HepG2 (cell line): ENCODE measurements around the gene ATF3. TPM values are rescaled to one million over a fixed set of nuclear protein-coding genes. Genes with fewer than 3 reads are reported as not detected.

ENCODE experiments used
- ATAC-seq: fragments of 200-7000 bp; cut with Tn5 transposase; 3 replicates; pipeline ENCODE4 v1.9.1; 2020; ENCODE audit warnings: mild to moderate bottlenecking, moderate library complexity
- BruUV-seq: library from RNA; stranded (reverse); fragments of 400-500 nt; replicated peaks from 2 replicates; lab custom pipeline; 2021; lab: Mats Ljungman, UMichigan
- CTCF ChIA-PET: fragments of 300-600 bp; formaldehyde crosslinking; extraction: SDS; loops from one replicate; lab custom pipeline; 2021; ENCODE audit warnings: low total read pairs, inconsistent platforms, low intra/inter-chr PET ratio; lab: Yijun Ruan, JAX
- POLR2A ChIA-PET: fragments of 350-600 bp; sonication (Branson Sonifier 250); formaldehyde crosslinking; loops from one replicate; lab custom pipeline; 2020; ENCODE audit warnings: antibody characterized with exemption, inconsistent platforms; lab: Yijun Ruan, JAX
- DNase-seq: peaks from one replicate; pipeline ENCODE4 v3.0.0-alpha.2; 2015; ENCODE audit warnings: low spot score
- FAIRE-seq: peaks from 3 replicates; lab custom pipeline; 2011; peaks lifted over from hg19 to GRCh38; lab: Jason Lieb, UNC
- H2AFZ ChIP-seq: one replicate; pipeline ENCODE4 v1.6.1; 2011; ENCODE audit warnings: low read length, inconsistent platforms
- H3K27ac ChIP-seq: fragments of 300-600 bp; 3 replicates; pipeline ENCODE4 v1.8.0; 2011; ENCODE audit warnings: mixed run types, mild to moderate bottlenecking, mixed read lengths, low read length, inconsistent platforms; ENCODE audit not compliant: insufficient read depth; ENCODE audit errors: extremely low read length
- H3K27me3 ChIP-seq, 2 experiments: fragments of 200-600 bp in 1 of 2; 2 replicates in 1 of 2; 3 replicates in 1 of 2; pipeline versions ENCODE4 v1.6.0 to v1.8.0; 2011; ENCODE audit warnings: low read length in 2 of 2, mild to moderate bottlenecking in 2 of 2, moderate library complexity in 2 of 2, inconsistent platforms in 1 of 2; ENCODE audit not compliant: insufficient read depth in 2 of 2, control insufficient read depth in 1 of 2
- H3K36me3 ChIP-seq, 2 experiments: fragments of 200-600 bp in 1 of 2; replicated peaks in 1 of 2; 2 replicates in 1 of 2; 3 replicates in 1 of 2; pipeline versions ENCODE4 v1.5.1 to v1.8.0; 2011; ENCODE audit warnings: low read length in 2 of 2, inconsistent platforms in 1 of 2; ENCODE audit not compliant: insufficient read depth in 2 of 2, control insufficient read depth in 1 of 2
- H3K4me1 ChIP-seq: 2 replicates; pipeline ENCODE4 v1.5.1; 2012; ENCODE audit warnings: low read length, inconsistent platforms; ENCODE audit not compliant: insufficient read depth
- H3K4me2 ChIP-seq: 2 replicates; pipeline ENCODE4 v1.6.0; 2011; ENCODE audit warnings: low read depth, low read length, inconsistent platforms
- H3K4me3 ChIP-seq, 3 experiments: fragments of 200-600 bp in 1 of 3; sonication (generic), shearing (Covaris generic) in 1 of 3; replicated peaks in 1 of 3; 2 replicates each; pipeline ENCODE4 v1.5.1; 2011 to 2016; ENCODE audit warnings: low read length in 3 of 3, inconsistent platforms in 2 of 3, low read depth in 2 of 3, mild to moderate bottlenecking in 2 of 3, control low read depth in 1 of 3, mixed read lengths in 1 of 3; ENCODE audit not compliant: insufficient read depth in 1 of 3
- H3K79me2 ChIP-seq: one replicate; pipeline ENCODE4 v1.6.1; 2011; ENCODE audit warnings: low read length, inconsistent platforms; ENCODE audit not compliant: insufficient read depth
- H3K9ac ChIP-seq: 2 replicates; pipeline ENCODE4 v1.6.0; 2011; ENCODE audit warnings: mild to moderate bottlenecking, low read depth, low read length, inconsistent platforms; ENCODE audit not compliant: insufficient read depth
- H3K9me3 ChIP-seq: 2 replicates; pipeline ENCODE4 v1.5.1; 2012; ENCODE audit warnings: mild to moderate bottlenecking, low read length
- H4K20me1 ChIP-seq: 2 replicates; pipeline ENCODE4 v1.6.0; 2011; ENCODE audit warnings: inconsistent platforms, mild to moderate bottlenecking, low read length, moderate library complexity; ENCODE audit not compliant: insufficient read depth
- ATF3 ChIP-seq: sonication (generic); formaldehyde crosslinking; IDR thresholded peaks from 2 replicates; pipeline ENCODE4 v1.4.0; 2020; ENCODE audit warnings: missing genetic modification reagents
- DMAP1 ChIP-seq: IDR thresholded peaks from 2 replicates; pipeline ENCODE4 v1.6.1; 2016
- DNMT1 ChIP-seq: sonication (generic); formaldehyde crosslinking; IDR thresholded peaks from 2 replicates; pipeline ENCODE4 v1.5.1; 2020; ENCODE audit warnings: mild to moderate bottlenecking, missing genetic modification reagents
- KLF15 ChIP-seq: sonication (generic); formaldehyde crosslinking; IDR thresholded peaks from 2 replicates; pipeline ENCODE4 v1.8.1; 2023; ENCODE audit warnings: borderline replicate concordance, mild to moderate bottlenecking, inconsistent platforms, missing genetic modification reagents, mixed read lengths
- MEIS1 ChIP-seq: sonication (generic); formaldehyde crosslinking; IDR thresholded peaks from 2 replicates; pipeline ENCODE4 v1.9.0; 2021; ENCODE audit warnings: mild to moderate bottlenecking, missing genetic modification reagents, moderate library complexity, borderline replicate concordance
- MIER3 ChIP-seq: IDR thresholded peaks from 2 replicates; pipeline ENCODE4 v1.6.1; 2016; ENCODE audit warnings: missing compliant biosample characterization, borderline replicate concordance
- TOE1 ChIP-seq: sonication (generic); formaldehyde crosslinking; IDR thresholded peaks from 2 replicates; pipeline ENCODE4 v1.4.0; 2020; ENCODE audit warnings: mild to moderate bottlenecking, missing genetic modification reagents
- XBP1 ChIP-seq: sonication (generic); formaldehyde crosslinking; IDR thresholded peaks from 2 replicates; pipeline ENCODE4 v1.5.0; 2020; ENCODE audit warnings: missing genetic modification reagents
- ZBTB42 ChIP-seq: sonication (generic); formaldehyde crosslinking; IDR thresholded peaks from 2 replicates; pipeline ENCODE4 v1.5.0; 2020; ENCODE audit warnings: mild to moderate bottlenecking, missing genetic modification reagents
- ZNF280B ChIP-seq: sonication (generic); formaldehyde crosslinking; IDR thresholded peaks from 2 replicates; pipeline ENCODE4 v1.5.0; 2020; ENCODE audit warnings: missing genetic modification reagents, mild to moderate bottlenecking, borderline replicate concordance
- ZNF616 ChIP-seq: sonication (generic); formaldehyde crosslinking; IDR thresholded peaks from 2 replicates; pipeline ENCODE4 v1.5.0; 2020; ENCODE audit warnings: low read depth, mild to moderate bottlenecking, missing genetic modification reagents
- WGBS: methylation state at CpG from one replicate; pipeline ENCODE4 v1.1.6; 2017; ENCODE audit warnings: low lambda C conversion rate; 5-methylcytosine and 5-hydroxymethylcytosine counted together
- in situ Hi-C: cut with HindIII; loops from 2 replicates; pipeline ENCODE4 v1.10.0; 2017; ENCODE audit warnings: low pct_unique_long_range_greater_than_20kb; ENCODE audit not compliant: extremely low pct_ligation_motif_present
- intact Hi-C: fragments of 100-400 bp; cut with micrococcal nuclease; formaldehyde crosslinking; loops from one replicate; pipeline ENCODE4 v1.10.0; 2022; ENCODE audit not compliant: unreplicated experiment
- polyA plus RNA-seq, 8 experiments: library from polyadenylated mRNA; depleted of rRNA in 3 of 8; stranded (reverse) in 7 of 8; unstranded in 1 of 8; fragments of >200 nt; fragmentation: Illumina TruSeq in 4 of 8; extraction: Trizol in 4 of 8; gene quantifications; 2 replicates each; pipeline versions ENCODE4 v1.2.1 to v1.2.3, GENCODE V29; 2011 to 2016; ENCODE audit warnings: low read depth in 4 of 8, missing spikeins in 1 of 8, mixed read lengths in 1 of 8; ENCODE audit not compliant: insufficient read depth in 1 of 8
- total RNA-seq, 5 experiments: library from RNA; depleted of rRNA; stranded (reverse); fragments of >200 nt; fragmentation: Illumina TruSeq; extraction: Trizol; gene quantifications; 2 replicates each; pipeline ENCODE4 v1.2.3, GENCODE V29; 2016; ENCODE audit warnings: low read depth in 1 of 5

The ATF3 gene
- total and polyA plus RNA-seq, 2 of the 13 experiments (the other 11 are each of a cell fraction or from before 2014, with no cell fraction given): 5.0 to 13.0 TPM

DNA sequence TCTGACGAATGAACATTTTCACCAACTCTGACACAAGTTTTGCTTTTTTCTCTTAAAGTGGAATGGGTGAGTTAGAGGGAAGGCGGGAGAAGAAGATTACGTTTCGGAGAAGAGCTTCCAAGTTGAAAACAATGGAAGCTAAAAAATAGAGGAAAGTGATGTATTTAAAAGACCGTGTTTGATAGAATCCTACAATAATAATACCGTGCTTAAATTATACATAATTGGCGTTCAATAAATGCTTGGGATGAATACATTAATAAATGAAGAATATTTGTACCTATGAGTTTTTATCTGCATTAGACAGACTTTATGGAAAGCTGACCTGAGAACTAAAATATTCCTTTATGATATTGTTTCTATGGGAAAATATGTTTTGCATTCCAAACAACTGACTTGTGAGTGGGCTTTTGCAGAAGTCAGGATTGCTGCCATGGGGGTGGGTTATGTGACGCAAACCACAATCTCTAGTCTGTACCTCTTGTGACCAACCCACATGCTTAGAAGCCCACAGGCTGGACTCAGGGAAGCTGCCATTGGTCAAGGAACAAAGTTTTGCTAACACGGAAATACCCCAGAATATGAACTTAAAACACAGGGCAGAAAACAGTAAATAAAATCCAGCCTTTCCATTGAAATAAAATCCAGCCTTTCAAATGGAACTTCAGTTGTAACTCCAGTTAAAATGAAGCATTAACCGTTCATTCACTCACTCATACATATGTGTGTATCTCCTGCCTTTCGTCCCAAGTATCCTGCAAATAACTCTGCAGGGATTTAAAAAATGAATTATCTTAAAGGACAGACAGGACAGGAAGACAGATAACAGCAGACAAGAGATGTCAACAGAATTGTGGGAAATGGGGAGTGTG lies 21.3 kb upstream of the ATF3 start:
- no peaks in the 10 kb centered on the region for H4K20me1 ChIP-seq
- ChIA-PET POLR2A (no interaction called here), CTCF (no interaction called here)
- in situ Hi-C loops (no loop called here), intact Hi-C loops (no loop called here)
- peaks cover 3 to 53% of the 10 kb centered on the region in 2 experiments; a peak in 4 of 5 replicates for H3K27me3 ChIP-seq
- H3K79me2 ChIP-seq: no peaks in the 10 kb centered on the region
- H3K36me3 ChIP-seq: no peaks in the 10 kb centered on the region
- FAIRE-seq: no peak
- H3K4me1 ChIP-seq: no peaks in the 10 kb centered on the region
- no peak for DNase-seq
- WGBS: 47% methylated on average over 11 of the region's 11 CpGs
- H3K27ac ChIP-seq: no peak overlapping the region
- TF ChIP-seq ATF3 (CRISPR knock-in tag) (no peak), MEIS1 (CRISPR knock-in tag) (no peak), TOE1 (no peak), MIER3 (CRISPR knock-in tag) (no peak), ZNF616 (CRISPR knock-in tag) (no peak), XBP1 (CRISPR knock-in tag) (no peak), DNMT1 (CRISPR knock-in tag) (no peak), KLF15 (CRISPR knock-in tag) (no peak), DMAP1 (CRISPR knock-in tag) (no peak), ZNF280B (CRISPR knock-in tag) (no peak), ZBTB42 (CRISPR knock-in tag) (no peak)
- H3K9ac ChIP-seq: no peak overlapping the region
- H3K4me2 ChIP-seq: no peak overlapping the region
- no TSS peak for BruUV-seq
- H3K9me3 ChIP-seq: no peaks in the 10 kb centered on the region
- no peak overlapping the region for H2AFZ ChIP-seq
- H3K4me3 ChIP-seq: no peak overlapping the region
- no peak for ATAC-seq
